ENCODE data around the gene NANP. TPM values are rescaled to one million over a fixed set of nuclear protein-coding genes. Genes with fewer than 3 reads are reported as not detected.
A peak's percentile ranks its signal among the peaks of the same experiment; 100 is the strongest.

NANP gene
- total and polyA plus RNA-seq, 2 of the 13 experiments (the other 11 are each of a cell fraction or from before 2014, with no cell fraction given), result 8.9 to 21.5 TPM

DNA sequence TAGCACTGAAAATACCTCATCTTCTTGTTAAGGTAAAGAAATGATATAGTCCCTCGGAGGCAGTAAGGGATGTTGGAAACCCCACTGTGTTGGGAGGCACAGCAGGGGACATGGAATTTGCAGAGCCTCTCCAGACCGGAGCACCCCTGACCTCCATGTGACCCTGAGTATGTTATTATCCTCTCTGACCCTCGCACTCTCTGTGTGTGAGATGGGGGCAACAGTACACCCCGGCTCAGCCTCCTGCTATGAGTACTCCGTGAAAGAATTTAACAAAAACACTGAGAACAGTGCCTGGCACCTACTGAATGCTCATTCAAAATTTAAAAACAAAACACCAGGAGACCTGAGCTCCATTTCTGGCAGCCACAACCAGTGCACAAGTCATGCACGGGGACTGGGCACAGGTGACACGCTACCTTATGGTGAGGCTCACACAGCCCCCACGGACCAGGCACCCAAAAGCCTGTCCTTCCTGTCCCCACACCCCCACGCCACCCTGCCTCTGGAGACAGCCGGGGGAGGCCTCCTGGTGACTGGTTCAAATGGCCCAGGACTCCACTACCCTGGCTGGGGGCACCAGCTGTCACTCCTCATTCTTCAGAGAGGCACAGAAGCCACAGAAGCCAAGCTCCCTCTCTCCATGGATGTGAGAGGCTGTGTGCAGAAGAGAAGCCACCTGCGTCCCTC is 44.6 kb downstream of the NANP start (continued):
- no peak for TF ChIP-seq ZNF703 (CRISPR knock-in tag; IDR thresholded peaks at IDR 0.05; ENCODE audit: borderline replicate concordance)
- TF ChIP-seq GABPB1 (CRISPR knock-in tag; IDR thresholded peaks at IDR 0.05), result no peak
- TF ChIP-seq ZNF781 (CRISPR knock-in tag; IDR thresholded peaks at IDR 0.05; ENCODE audit: borderline replicate concordance, not compliant biosample characterization), result no peak
- no peak for TF ChIP-seq ZC3H13 (CRISPR knock-in tag; IDR thresholded peaks at IDR 0.05)
- TF ChIP-seq ZNF251 (CRISPR knock-in tag; IDR thresholded peaks at IDR 0.05), result no peak
- TF ChIP-seq, protein P1, sequence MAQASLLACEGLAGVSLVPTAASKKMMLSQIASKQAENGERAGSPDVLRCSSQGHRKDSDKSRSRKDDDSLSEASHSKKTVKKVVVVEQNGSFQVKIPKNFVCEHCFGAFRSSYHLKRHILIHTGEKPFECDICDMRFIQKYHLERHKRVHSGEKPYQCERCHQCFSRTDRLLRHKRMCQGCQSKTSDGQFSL (CRISPR knock-in tag; IDR thresholded peaks at IDR 0.05), result no peak
- no peak for TF ChIP-seq KDM3A (CRISPR knock-in tag; IDR thresholded peaks at IDR 0.05; ENCODE audit: low read depth)
- TF ChIP-seq ZNF615 (CRISPR knock-in tag; IDR thresholded peaks at IDR 0.05; ENCODE audit: borderline replicate concordance), result no peak
- no peak for TF ChIP-seq MAZ (IDR thresholded peaks at IDR 0.05; ENCODE audit: borderline replicate concordance, low read depth, low read length)
- TF ChIP-seq MAZ (CRISPR knock-in tag; IDR thresholded peaks at IDR 0.05; ENCODE audit: low read depth), result no peak
- no peak; the same call in 1 of the 2 replicates for TF ChIP-seq NKX3-1 (CRISPR knock-in tag; IDR thresholded peaks at IDR 0.05)
- TF ChIP-seq ZNF589 (CRISPR knock-in tag; conservative IDR thresholded peaks at IDR 0.05), result no peak
- no peak for TF ChIP-seq TAF15 (IDR thresholded peaks at IDR 0.05; ENCODE audit: low read depth, low read length, poor library complexity, severe bottlenecking)
- TF ChIP-seq SMARCC2 (IDR thresholded peaks at IDR 0.05), result no peak
- no peak for TF ChIP-seq SNAPC2 (CRISPR knock-in tag; IDR thresholded peaks at IDR 0.05)
- no peak for TF ChIP-seq SNAI1 (CRISPR knock-in tag; IDR thresholded peaks at IDR 0.05; ENCODE audit: borderline replicate concordance)
- no peak for TF ChIP-seq ARNT (IDR thresholded peaks at IDR 0.05)
- TF ChIP-seq, protein P2, sequence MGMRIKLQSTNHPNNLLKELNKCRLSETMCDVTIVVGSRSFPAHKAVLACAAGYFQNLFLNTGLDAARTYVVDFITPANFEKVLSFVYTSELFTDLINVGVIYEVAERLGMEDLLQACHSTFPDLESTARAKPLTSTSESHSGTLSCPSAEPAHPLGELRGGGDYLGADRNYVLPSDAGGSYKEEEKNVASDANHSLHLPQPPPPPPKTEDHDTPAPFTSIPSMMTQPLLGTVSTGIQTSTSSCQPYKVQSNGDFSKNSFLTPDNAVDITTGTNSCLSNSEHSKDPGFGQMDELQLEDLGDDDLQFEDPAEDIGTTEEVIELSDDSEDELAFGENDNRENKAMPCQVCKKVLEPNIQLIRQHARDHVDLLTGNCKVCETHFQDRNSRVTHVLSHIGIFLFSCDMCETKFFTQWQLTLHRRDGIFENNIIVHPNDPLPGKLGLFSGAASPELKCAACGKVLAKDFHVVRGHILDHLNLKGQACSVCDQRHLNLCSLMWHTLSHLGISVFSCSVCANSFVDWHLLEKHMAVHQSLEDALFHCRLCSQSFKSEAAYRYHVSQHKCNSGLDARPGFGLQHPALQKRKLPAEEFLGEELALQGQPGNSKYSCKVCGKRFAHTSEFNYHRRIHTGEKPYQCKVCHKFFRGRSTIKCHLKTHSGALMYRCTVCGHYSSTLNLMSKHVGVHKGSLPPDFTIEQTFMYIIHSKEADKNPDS (CRISPR knock-in tag; IDR thresholded peaks at IDR 0.05), result peak; percentile 96
- TF ChIP-seq, protein P3, sequence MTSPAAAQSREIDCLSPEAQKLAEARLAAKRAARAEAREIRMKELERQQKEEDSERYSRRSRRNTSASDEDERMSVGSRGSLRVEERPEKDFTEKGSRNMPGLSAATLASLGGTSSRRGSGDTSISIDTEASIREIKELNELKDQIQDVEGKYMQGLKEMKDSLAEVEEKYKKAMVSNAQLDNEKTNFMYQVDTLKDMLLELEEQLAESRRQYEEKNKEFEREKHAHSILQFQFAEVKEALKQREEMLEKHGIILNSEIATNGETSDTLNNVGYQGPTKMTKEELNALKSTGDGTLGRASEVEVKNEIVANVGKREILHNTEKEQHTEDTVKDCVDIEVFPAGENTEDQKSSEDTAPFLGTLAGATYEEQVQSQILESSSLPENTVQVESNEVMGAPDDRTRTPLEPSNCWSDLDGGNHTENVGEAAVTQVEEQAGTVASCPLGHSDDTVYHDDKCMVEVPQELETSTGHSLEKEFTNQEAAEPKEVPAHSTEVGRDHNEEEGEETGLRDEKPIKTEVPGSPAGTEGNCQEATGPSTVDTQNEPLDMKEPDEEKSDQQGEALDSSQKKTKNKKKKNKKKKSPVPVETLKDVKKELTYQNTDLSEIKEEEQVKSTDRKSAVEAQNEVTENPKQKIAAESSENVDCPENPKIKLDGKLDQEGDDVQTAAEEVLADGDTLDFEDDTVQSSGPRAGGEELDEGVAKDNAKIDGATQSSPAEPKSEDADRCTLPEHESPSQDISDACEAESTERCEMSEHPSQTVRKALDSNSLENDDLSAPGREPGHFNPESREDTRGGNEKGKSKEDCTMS (CRISPR knock-in tag; conservative IDR thresholded peaks at IDR 0.05), result no peak
- TF ChIP-seq GTF3A (CRISPR knock-in tag; conservative IDR thresholded peaks at IDR 0.05), result no peak
- no peak for TF ChIP-seq NCOA5 (CRISPR knock-in tag; IDR thresholded peaks at IDR 0.05)
- TF ChIP-seq KDM6A (CRISPR knock-in tag; IDR thresholded peaks at IDR 0.05; ENCODE audit: low read depth), result 0 out of 2 replicates have a peak, but pooled peaks have one; percentile 21
- peak; percentile 47; the same call in 1 of the 2 replicates for TF ChIP-seq KMT2A (CRISPR knock-in tag; IDR thresholded peaks at IDR 0.05)
- TF ChIP-seq, protein P4, sequence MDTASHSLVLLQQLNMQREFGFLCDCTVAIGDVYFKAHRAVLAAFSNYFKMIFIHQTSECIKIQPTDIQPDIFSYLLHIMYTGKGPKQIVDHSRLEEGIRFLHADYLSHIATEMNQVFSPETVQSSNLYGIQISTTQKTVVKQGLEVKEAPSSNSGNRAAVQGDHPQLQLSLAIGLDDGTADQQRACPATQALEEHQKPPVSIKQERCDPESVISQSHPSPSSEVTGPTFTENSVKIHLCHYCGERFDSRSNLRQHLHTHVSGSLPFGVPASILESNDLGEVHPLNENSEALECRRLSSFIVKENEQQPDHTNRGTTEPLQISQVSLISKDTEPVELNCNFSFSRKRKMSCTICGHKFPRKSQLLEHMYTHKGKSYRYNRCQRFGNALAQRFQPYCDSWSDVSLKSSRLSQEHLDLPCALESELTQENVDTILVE (CRISPR knock-in tag; IDR thresholded peaks at IDR 0.05), result no peak
- TF ChIP-seq ZNF446 (CRISPR knock-in tag; IDR thresholded peaks at IDR 0.05), result no peak
- TF ChIP-seq ZNF878 (CRISPR knock-in tag; IDR thresholded peaks at IDR 0.05), result no peak; the same call in 1 of the 2 replicates

All from HepG2 (cell line).